WTC11 (cell line): ENCODE measurements around the gene SUSD1. TPM values are rescaled to one million over a fixed set of nuclear protein-coding genes. Genes with fewer than 3 reads are reported as not detected.

Experiments used
- ATAC-seq: fragments of 200-7000 bp; cut with Tn5 transposase; 2 replicates; pipeline ENCODE4 v1.10.0; 2021; ENCODE audit warnings: mild to moderate bottlenecking, moderate library complexity
- CTCF ChIA-PET: fragments of 300-600 bp; sonication (Branson Sonifier 250); formaldehyde crosslinking; loops from one replicate; lab custom pipeline; 2021; ENCODE audit warnings: antibody characterized with exemption; lab: Charles Lee
- POLR2A ChIA-PET: fragments of 350-600 bp; sonication (Branson Sonifier 250); formaldehyde crosslinking; loops from one replicate; lab custom pipeline; 2021; ENCODE audit warnings: antibody characterized with exemption; lab: Charles Lee
- DNase-seq: peaks from one replicate; pipeline ENCODE4 v3.0.0; 2021; ENCODE audit warnings: low spot score
- H3K27ac Mint-ChIP-seq: 2 replicates; pipeline ENCODE4 v1.8.0; 2021; ENCODE audit warnings: mixed read lengths
- H3K27me3 Mint-ChIP-seq: 2 replicates; pipeline ENCODE4 v1.8.0; 2021; ENCODE audit warnings: low read depth, mild to moderate bottlenecking, moderate library complexity, mixed read lengths
- H3K36me3 Mint-ChIP-seq: 2 replicates; pipeline ENCODE4 v1.8.0; 2021; ENCODE audit warnings: mixed read lengths
- H3K4me1 Mint-ChIP-seq: 2 replicates; pipeline ENCODE4 v1.8.0; 2022; ENCODE audit warnings: mixed read lengths
- H3K4me3 Mint-ChIP-seq: 2 replicates; pipeline ENCODE4 v1.8.0; 2021; ENCODE audit warnings: mild to moderate bottlenecking, moderate library complexity, mixed read lengths
- H3K9me3 Mint-ChIP-seq: 2 replicates; pipeline ENCODE4 v1.8.0; 2021; ENCODE audit warnings: mixed read lengths
- ELF4 ChIP-seq: sonication (generic); formaldehyde crosslinking; IDR thresholded peaks from 2 replicates; pipeline ENCODE4 v1.8.1; 2022; ENCODE audit warnings: low read depth, mild to moderate bottlenecking, moderate library complexity, missing genetic modification reagents
- EMX1 ChIP-seq: fragments of 250-450 bp; sonication (Bioruptor Pico); IDR thresholded peaks from 2 replicates; pipeline ENCODE4 v1.8.0; 2021; ENCODE audit warnings: mild to moderate bottlenecking
- GABPB1 ChIP-seq: sonication (generic); formaldehyde crosslinking; IDR thresholded peaks from 2 replicates; pipeline ENCODE4 v1.8.1; 2023; ENCODE audit warnings: mild to moderate bottlenecking, missing genetic modification reagents
- NR3C1 ChIP-seq: sonication (generic); formaldehyde crosslinking; conservative IDR thresholded peaks from 2 replicates; pipeline ENCODE4 v1.8.1; 2023; ENCODE audit warnings: low read depth, mild to moderate bottlenecking, missing genetic modification reagents
- PRRX2 ChIP-seq: fragments of 250-450 bp; sonication (Bioruptor Pico); IDR thresholded peaks from 2 replicates; pipeline ENCODE4 v1.8.0; 2021; ENCODE audit warnings: mild to moderate bottlenecking
- SOX15 ChIP-seq: fragments of 250-450 bp; sonication (Bioruptor Pico); IDR thresholded peaks from 2 replicates; pipeline ENCODE4 v1.9.0; 2021; ENCODE audit warnings: mild to moderate bottlenecking
- ZNF121 ChIP-seq: sonication (generic); formaldehyde crosslinking; IDR thresholded peaks from 2 replicates; pipeline ENCODE4 v1.8.0; 2023; ENCODE audit warnings: missing genetic modification reagents
- ZNF232 ChIP-seq: sonication (generic); formaldehyde crosslinking; IDR thresholded peaks from 2 replicates; pipeline ENCODE4 v1.8.0; 2022; ENCODE audit warnings: mild to moderate bottlenecking, missing genetic modification reagents
- ZNF263 ChIP-seq: sonication (generic); formaldehyde crosslinking; IDR thresholded peaks from 2 replicates; pipeline ENCODE4 v1.8.1; 2022; ENCODE audit warnings: low read depth, mild to moderate bottlenecking, moderate library complexity, missing genetic modification reagents
- ZNF671 ChIP-seq: fragments of 250-450 bp; sonication (Bioruptor Pico); IDR thresholded peaks from 2 replicates; pipeline ENCODE4 v1.8.0; 2021; ENCODE audit warnings: mild to moderate bottlenecking
- total RNA-seq: library from RNA; stranded (reverse); gene quantifications from 3 replicates; pipeline ENCODE4 v1.2.3, GENCODE V29; 2021
- TF ChIP-seq, protein P1 (sequence below): sonication (generic); formaldehyde crosslinking; IDR thresholded peaks from 2 replicates; pipeline ENCODE4 v1.8.0; 2023; ENCODE audit warnings: mild to moderate bottlenecking, missing genetic modification reagents
- TF ChIP-seq, protein P2 (sequence below): sonication (generic); formaldehyde crosslinking; IDR thresholded peaks from 2 replicates; pipeline ENCODE4 v1.8.1; 2023; ENCODE audit warnings: mild to moderate bottlenecking, missing genetic modification reagents, borderline replicate concordance
- TF ChIP-seq, protein P3 (sequence below): sonication (generic); formaldehyde crosslinking; IDR thresholded peaks from 2 replicates; pipeline ENCODE4 v1.8.1; 2022; ENCODE audit warnings: mild to moderate bottlenecking, moderate library complexity, missing genetic modification reagents
- TF ChIP-seq, protein P4 (sequence below): sonication (generic); formaldehyde crosslinking; IDR thresholded peaks from 2 replicates; pipeline ENCODE4 v1.8.1; 2022; ENCODE audit warnings: low read depth, mild to moderate bottlenecking, moderate library complexity, missing genetic modification reagents, borderline replicate concordance
- TF ChIP-seq, protein P5 (sequence below): fragments of 250-450 bp; sonication (Bioruptor Pico); IDR thresholded peaks from 2 replicates; pipeline ENCODE4 v1.9.0; 2021; ENCODE audit warnings: moderate library complexity, mild to moderate bottlenecking, inconsistent platforms, borderline replicate concordance
- TF ChIP-seq, protein P6 (sequence below): sonication (generic); formaldehyde crosslinking; IDR thresholded peaks from 2 replicates; pipeline ENCODE4 v1.8.0; 2023; ENCODE audit warnings: missing genetic modification reagents, mild to moderate bottlenecking, borderline replicate concordance
- TF ChIP-seq, protein P7 (sequence below): sonication (generic); formaldehyde crosslinking; IDR thresholded peaks from 2 replicates; pipeline ENCODE4 v1.8.1; 2023; ENCODE audit warnings: mild to moderate bottlenecking, moderate library complexity, missing genetic modification reagents

The SUSD1 gene
- total RNA-seq, 1 experiment from 2014 or later: 5.1 TPM

DNA sequence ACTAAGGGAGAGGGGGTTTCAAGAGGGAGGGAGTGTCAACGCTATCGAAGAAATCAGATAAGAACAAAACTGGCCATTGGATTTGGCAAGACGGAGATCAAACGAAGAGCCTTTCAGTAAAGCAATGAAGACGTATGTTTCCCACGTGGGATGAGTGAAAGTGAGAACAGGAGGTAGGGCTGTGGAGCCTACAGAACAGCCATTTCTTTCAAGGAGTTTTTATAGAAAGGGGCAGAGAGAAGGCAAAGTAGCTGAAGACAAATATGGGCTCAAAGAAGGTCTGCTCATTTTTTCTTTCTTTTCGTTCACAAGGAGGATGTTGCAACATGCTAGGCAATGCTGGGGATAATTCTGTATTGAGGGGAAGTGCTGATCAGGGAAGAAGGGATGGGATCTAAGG lies 98.3 kb downstream of the SUSD1 start (continued):
- TF ChIP-seq, protein P1, sequence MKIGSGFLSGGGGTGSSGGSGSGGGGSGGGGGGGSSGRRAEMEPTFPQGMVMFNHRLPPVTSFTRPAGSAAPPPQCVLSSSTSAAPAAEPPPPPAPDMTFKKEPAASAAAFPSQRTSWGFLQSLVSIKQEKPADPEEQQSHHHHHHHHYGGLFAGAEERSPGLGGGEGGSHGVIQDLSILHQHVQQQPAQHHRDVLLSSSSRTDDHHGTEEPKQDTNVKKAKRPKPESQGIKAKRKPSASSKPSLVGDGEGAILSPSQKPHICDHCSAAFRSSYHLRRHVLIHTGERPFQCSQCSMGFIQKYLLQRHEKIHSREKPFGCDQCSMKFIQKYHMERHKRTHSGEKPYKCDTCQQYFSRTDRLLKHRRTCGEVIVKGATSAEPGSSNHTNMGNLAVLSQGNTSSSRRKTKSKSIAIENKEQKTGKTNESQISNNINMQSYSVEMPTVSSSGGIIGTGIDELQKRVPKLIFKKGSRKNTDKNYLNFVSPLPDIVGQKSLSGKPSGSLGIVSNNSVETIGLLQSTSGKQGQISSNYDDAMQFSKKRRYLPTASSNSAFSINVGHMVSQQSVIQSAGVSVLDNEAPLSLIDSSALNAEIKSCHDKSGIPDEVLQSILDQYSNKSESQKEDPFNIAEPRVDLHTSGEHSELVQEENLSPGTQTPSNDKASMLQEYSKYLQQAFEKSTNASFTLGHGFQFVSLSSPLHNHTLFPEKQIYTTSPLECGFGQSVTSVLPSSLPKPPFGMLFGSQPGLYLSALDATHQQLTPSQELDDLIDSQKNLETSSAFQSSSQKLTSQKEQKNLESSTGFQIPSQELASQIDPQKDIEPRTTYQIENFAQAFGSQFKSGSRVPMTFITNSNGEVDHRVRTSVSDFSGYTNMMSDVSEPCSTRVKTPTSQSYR (CRISPR knock-in tag): no peak
- TF ChIP-seq, protein P2, sequence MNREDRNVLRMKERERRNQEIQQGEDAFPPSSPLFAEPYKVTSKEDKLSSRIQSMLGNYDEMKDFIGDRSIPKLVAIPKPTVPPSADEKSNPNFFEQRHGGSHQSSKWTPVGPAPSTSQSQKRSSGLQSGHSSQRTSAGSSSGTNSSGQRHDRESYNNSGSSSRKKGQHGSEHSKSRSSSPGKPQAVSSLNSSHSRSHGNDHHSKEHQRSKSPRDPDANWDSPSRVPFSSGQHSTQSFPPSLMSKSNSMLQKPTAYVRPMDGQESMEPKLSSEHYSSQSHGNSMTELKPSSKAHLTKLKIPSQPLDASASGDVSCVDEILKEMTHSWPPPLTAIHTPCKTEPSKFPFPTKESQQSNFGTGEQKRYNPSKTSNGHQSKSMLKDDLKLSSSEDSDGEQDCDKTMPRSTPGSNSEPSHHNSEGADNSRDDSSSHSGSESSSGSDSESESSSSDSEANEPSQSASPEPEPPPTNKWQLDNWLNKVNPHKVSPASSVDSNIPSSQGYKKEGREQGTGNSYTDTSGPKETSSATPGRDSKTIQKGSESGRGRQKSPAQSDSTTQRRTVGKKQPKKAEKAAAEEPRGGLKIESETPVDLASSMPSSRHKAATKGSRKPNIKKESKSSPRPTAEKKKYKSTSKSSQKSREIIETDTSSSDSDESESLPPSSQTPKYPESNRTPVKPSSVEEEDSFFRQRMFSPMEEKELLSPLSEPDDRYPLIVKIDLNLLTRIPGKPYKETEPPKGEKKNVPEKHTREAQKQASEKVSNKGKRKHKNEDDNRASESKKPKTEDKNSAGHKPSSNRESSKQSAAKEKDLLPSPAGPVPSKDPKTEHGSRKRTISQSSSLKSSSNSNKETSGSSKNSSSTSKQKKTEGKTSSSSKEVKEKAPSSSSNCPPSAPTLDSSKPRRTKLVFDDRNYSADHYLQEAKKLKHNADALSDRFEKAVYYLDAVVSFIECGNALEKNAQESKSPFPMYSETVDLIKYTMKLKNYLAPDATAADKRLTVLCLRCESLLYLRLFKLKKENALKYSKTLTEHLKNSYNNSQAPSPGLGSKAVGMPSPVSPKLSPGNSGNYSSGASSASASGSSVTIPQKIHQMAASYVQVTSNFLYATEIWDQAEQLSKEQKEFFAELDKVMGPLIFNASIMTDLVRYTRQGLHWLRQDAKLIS (CRISPR knock-in tag): no peak
- no peak for TF ChIP-seq ZNF232 (CRISPR knock-in tag)
- TF ChIP-seq, protein P3, sequence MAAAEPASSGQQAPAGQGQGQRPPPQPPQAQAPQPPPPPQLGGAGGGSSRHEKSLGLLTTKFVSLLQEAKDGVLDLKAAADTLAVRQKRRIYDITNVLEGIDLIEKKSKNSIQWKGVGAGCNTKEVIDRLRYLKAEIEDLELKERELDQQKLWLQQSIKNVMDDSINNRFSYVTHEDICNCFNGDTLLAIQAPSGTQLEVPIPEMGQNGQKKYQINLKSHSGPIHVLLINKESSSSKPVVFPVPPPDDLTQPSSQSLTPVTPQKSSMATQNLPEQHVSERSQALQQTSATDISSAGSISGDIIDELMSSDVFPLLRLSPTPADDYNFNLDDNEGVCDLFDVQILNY: no peak
- no peak for TF ChIP-seq ZNF121 (CRISPR knock-in tag)
- TF ChIP-seq, protein P4, sequence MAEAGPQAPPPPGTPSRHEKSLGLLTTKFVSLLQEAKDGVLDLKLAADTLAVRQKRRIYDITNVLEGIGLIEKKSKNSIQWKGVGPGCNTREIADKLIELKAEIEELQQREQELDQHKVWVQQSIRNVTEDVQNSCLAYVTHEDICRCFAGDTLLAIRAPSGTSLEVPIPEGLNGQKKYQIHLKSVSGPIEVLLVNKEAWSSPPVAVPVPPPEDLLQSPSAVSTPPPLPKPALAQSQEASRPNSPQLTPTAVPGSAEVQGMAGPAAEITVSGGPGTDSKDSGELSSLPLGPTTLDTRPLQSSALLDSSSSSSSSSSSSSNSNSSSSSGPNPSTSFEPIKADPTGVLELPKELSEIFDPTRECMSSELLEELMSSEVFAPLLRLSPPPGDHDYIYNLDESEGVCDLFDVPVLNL: no peak
- TF ChIP-seq NR3C1: no peak
- no peak for TF ChIP-seq ELF4
- TF ChIP-seq, protein P5, sequence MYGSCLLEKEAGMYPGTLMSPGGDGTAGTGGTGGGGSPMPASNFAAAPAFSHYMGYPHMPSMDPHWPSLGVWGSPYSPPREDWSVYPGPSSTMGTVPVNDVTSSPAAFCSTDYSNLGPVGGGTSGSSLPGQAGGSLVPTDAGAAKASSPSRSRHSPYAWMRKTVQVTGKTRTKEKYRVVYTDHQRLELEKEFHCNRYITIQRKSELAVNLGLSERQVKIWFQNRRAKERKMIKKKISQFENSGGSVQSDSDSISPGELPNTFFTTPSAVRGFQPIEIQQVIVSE (CRISPR knock-in tag): no peak
- TF ChIP-seq SOX15 (CRISPR knock-in tag): no peak
- TF ChIP-seq ZNF671 (CRISPR knock-in tag): no peak

DNA sequence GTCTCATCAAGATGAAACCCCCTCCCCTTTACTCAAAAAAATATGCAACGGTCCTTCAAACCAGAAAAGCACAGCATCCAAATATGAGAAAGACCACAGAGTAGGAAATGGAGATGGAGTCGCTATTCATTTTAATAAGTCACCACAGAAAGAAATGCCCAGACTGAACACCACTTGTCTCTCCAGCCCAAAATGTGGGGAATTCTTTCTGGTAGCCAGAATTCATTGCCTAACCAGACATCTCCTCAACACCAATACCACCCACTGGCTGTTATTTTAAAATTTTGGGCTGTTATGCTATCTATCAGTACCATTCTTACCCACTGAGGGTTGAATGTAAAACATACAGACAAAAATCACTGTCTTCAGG lies 100.1 kb downstream of the SUSD1 start:
- CTCF ChIA-PET: interaction anchor here (0.5 to 2.6 kb wide), 39 partner anchors 9 to 675 kb away, joined by 3 to 48 read pairs (median 4); partner anchors contain the start of genes GNG10 and UGCG
- no peak for ATAC-seq
- no peaks in the 10 kb centered on the region for H3K9me3 Mint-ChIP-seq
- no peaks in the 10 kb centered on the region for H3K27me3 Mint-ChIP-seq
- H3K4me3 Mint-ChIP-seq: no peak overlapping the region
- POLR2A ChIA-PET: interaction anchor here (0.7 kb wide), 1 partner anchor 687 kb away, joined by 3 read pairs; no protein-coding TSS in a partner anchor
- H3K4me1 Mint-ChIP-seq: peaks cover 17% of the 10 kb centered on the region
- H3K27ac Mint-ChIP-seq: no peak overlapping the region
- DNase-seq: no peak
- no peaks in the 10 kb centered on the region for H3K36me3 Mint-ChIP-seq
- TF ChIP-seq, protein P6, sequence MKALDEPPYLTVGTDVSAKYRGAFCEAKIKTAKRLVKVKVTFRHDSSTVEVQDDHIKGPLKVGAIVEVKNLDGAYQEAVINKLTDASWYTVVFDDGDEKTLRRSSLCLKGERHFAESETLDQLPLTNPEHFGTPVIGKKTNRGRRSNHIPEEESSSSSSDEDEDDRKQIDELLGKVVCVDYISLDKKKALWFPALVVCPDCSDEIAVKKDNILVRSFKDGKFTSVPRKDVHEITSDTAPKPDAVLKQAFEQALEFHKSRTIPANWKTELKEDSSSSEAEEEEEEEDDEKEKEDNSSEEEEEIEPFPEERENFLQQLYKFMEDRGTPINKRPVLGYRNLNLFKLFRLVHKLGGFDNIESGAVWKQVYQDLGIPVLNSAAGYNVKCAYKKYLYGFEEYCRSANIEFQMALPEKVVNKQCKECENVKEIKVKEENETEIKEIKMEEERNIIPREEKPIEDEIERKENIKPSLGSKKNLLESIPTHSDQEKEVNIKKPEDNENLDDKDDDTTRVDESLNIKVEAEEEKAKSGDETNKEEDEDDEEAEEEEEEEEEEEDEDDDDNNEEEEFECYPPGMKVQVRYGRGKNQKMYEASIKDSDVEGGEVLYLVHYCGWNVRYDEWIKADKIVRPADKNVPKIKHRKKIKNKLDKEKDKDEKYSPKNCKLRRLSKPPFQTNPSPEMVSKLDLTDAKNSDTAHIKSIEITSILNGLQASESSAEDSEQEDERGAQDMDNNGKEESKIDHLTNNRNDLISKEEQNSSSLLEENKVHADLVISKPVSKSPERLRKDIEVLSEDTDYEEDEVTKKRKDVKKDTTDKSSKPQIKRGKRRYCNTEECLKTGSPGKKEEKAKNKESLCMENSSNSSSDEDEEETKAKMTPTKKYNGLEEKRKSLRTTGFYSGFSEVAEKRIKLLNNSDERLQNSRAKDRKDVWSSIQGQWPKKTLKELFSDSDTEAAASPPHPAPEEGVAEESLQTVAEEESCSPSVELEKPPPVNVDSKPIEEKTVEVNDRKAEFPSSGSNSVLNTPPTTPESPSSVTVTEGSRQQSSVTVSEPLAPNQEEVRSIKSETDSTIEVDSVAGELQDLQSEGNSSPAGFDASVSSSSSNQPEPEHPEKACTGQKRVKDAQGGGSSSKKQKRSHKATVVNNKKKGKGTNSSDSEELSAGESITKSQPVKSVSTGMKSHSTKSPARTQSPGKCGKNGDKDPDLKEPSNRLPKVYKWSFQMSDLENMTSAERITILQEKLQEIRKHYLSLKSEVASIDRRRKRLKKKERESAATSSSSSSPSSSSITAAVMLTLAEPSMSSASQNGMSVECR (CRISPR knock-in tag): no peak
- no peak for TF ChIP-seq PRRX2 (CRISPR knock-in tag)
- TF ChIP-seq, protein P7, sequence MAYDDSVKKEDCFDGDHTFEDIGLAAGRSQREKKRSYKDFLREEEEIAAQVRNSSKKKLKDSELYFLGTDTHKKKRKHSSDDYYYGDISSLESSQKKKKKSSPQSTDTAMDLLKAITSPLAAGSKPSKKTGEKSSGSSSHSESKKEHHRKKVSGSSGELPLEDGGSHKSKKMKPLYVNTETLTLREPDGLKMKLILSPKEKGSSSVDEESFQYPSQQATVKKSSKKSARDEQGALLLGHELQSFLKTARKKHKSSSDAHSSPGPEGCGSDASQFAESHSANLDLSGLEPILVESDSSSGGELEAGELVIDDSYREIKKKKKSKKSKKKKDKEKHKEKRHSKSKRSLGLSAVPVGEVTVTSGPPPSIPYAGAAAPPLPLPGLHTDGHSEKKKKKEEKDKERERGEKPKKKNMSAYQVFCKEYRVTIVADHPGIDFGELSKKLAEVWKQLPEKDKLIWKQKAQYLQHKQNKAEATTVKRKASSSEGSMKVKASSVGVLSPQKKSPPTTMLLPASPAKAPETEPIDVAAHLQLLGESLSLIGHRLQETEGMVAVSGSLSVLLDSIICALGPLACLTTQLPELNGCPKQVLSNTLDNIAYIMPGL (CRISPR knock-in tag): no peak
- TF ChIP-seq GABPB1 (CRISPR knock-in tag): no peak
- TF ChIP-seq, protein P2 (CRISPR knock-in tag): no peak
- TF ChIP-seq EMX1 (CRISPR knock-in tag): no peak
- TF ChIP-seq ZNF263 (CRISPR knock-in tag): no peak
